MCF 10A (cell line): ENCODE measurements around the gene PI4KB. TPM values are rescaled to one million over a fixed set of nuclear protein-coding genes. Genes with fewer than 3 reads are reported as not detected.

Experiments used
- BruUV-seq: library from RNA; stranded (reverse); fragments of 400-500 nt; replicated peaks from 2 replicates; lab custom pipeline; 2021; lab: Mats Ljungman, UMichigan
- CTCF ChIA-PET: fragments of 300-600 bp; sonication (Branson Sonifier 250); formaldehyde crosslinking; extraction: SDS; loops from one replicate; lab custom pipeline; 2021; ENCODE audit warnings: antibody characterized with exemption, inconsistent platforms; lab: Yijun Ruan, JAX
- POLR2A ChIA-PET: fragments of 300-600, 350-650 bp; sonication (Branson Sonifier 250); formaldehyde crosslinking; extraction: SDS; loops from one replicate; lab custom pipeline; 2020; ENCODE audit warnings: antibody characterized with exemption, inconsistent platforms; lab: Yijun Ruan, JAX
- DNase-seq: peaks from one replicate; pipeline ENCODE4 v3.0.0-alpha.2; 2018; ENCODE audit not compliant: unreplicated experiment
- H3K27ac Mint-ChIP-seq: one replicate; pipeline ENCODE4 v1.8.0; 2022; ENCODE audit warnings: mild to moderate bottlenecking, low read depth, mixed read lengths; ENCODE audit not compliant: unreplicated experiment
- H3K27me3 Mint-ChIP-seq: one replicate; pipeline ENCODE4 v1.8.0; 2022; ENCODE audit warnings: mixed read lengths; ENCODE audit not compliant: insufficient read depth, unreplicated experiment
- H3K36me3 Mint-ChIP-seq: one replicate; pipeline ENCODE4 v1.8.0; 2022; ENCODE audit warnings: mild to moderate bottlenecking, moderate library complexity, mixed read lengths; ENCODE audit not compliant: insufficient read depth, unreplicated experiment
- H3K4me1 Mint-ChIP-seq: one replicate; pipeline ENCODE4 v1.8.0; 2022; ENCODE audit warnings: mixed read lengths; ENCODE audit not compliant: insufficient read depth, unreplicated experiment
- H3K4me3 Mint-ChIP-seq: one replicate; pipeline ENCODE4 v1.8.0; 2022; ENCODE audit warnings: mild to moderate bottlenecking, moderate library complexity, mixed read lengths; ENCODE audit not compliant: unreplicated experiment
- H3K9me3 Mint-ChIP-seq: one replicate; pipeline ENCODE4 v1.8.0; 2022; ENCODE audit warnings: mixed read lengths; ENCODE audit not compliant: unreplicated experiment
- CTCF ChIP-seq: fragments of 200-600 bp; IDR thresholded peaks from one replicate; pipeline ENCODE4 v1.8.0; 2022; ENCODE audit warnings: antibody characterized with exemption, mild to moderate bottlenecking; ENCODE audit not compliant: unreplicated experiment
- intact Hi-C: fragments of 100-400 bp; cut with micrococcal nuclease; formaldehyde crosslinking; loops from 2 replicates; pipeline ENCODE4 v1.14.1; 2022
- total RNA-seq: library from RNA; stranded (reverse); gene quantifications from 2 replicates; pipeline ENCODE4 v1.2.3, GENCODE V29; 2022

Gene PI4KB
- total RNA-seq, 1 experiment from 2014 or later = 75.3 TPM

- Mint-ChIP-seq H3K27me3 (no peaks in the 10 kb centered on the region), H3K4me3 (no peak overlapping the region), H3K9me3 (no peaks in the 10 kb centered on the region), H3K4me1 (no peaks in the 10 kb centered on the region), H3K27ac (no peak overlapping the region), H3K36me3 (peaks cover 93% of the 10 kb centered on the region)
- intact Hi-C loops = no loop called here
- no peak for DNase-seq
- POLR2A ChIA-PET = interaction anchor here (0.9 kb wide), 1 partner anchor 50 kb away, joined by 3 read pairs; no protein-coding TSS in a partner anchor
- no peak for TF ChIP-seq CTCF
- CTCF ChIA-PET = no interaction called here
- no TSS peak for BruUV-seq
Observed at GRCh38 chr1:151290709-151291303, 36.4 kb downstream of the PI4KB start.

- Mint-ChIP-seq H3K27ac (no peak overlapping the region), H3K27me3 (no peaks in the 10 kb centered on the region), H3K36me3 (peaks cover 93% of the 10 kb centered on the region), H3K4me1 (no peaks in the 10 kb centered on the region), H3K4me3 (no peak overlapping the region), H3K9me3 (no peaks in the 10 kb centered on the region)
- ChIA-PET CTCF (interaction anchor here (3.6 kb wide), 1 partner anchor 11 kb away, joined by 13 read pairs; no protein-coding TSS in a partner anchor), POLR2A (interaction anchor here (0.7 to 1.3 kb wide), 5 partner anchors 10 to 109 kb away, joined by 3 to 6 read pairs (median 3); partner anchors contain the start of genes PSMB4 and SELENBP1)
- TF ChIP-seq CTCF = no peak
- no peak for DNase-seq
- intact Hi-C loops = no loop called here
- BruUV-seq = no TSS peak
Observed at GRCh38 chr1:151289991-151290708, 37.1 kb downstream of the PI4KB start.

GRCh38 chr1:151289080-151289935, 37.9 kb downstream of the PI4KB start:
- CTCF ChIA-PET = interaction anchor here (0.6 to 3.6 kb wide), 3 partner anchors 12 to 168 kb away, joined by 3 to 13 read pairs (median 4); no protein-coding TSS in a partner anchor
- H3K27ac Mint-ChIP-seq = peak overlapping the region; percentile 33
- intact Hi-C loops = no loop called here

More at GRCh38 chr1:151289080-151289935, 37.9 kb downstream of the PI4KB start:
- H3K4me3 Mint-ChIP-seq = no peak overlapping the region
- DNase-seq = no peak
- no TSS peak for BruUV-seq
- peaks cover 91% of the 10 kb centered on the region for H3K36me3 Mint-ChIP-seq
- no peaks in the 10 kb centered on the region for H3K27me3 Mint-ChIP-seq
- H3K9me3 Mint-ChIP-seq = no peaks in the 10 kb centered on the region
- peaks cover 6% of the 10 kb centered on the region for H3K4me1 Mint-ChIP-seq
- POLR2A ChIA-PET = interaction anchor here (0.7 to 1.3 kb wide), 4 partner anchors 11 to 110 kb away, joined by 3 to 6 read pairs (median 4); partner anchors contain the start of genes PSMB4 and SELENBP1
- TF ChIP-seq CTCF = no peak
